Vagina (tissue), 2 donors: ENCODE measurements around the gene STAP1.

Experiments
- CTCF ChIP-seq, 3 experiments: fragments of 450-650 bp in 2 of 3; fragments of 200-600 bp in 1 of 3; sonication (generic) in 1 of 3; IDR thresholded peaks; one replicate each; pipeline ENCODE4 v1.5.1; 2017 to 2019; ENCODE audit warnings: antibody characterized with exemption in 3 of 3, mild to moderate bottlenecking in 2 of 3, moderate library complexity in 2 of 3
- POLR2A ChIP-seq, 2 donors: fragments of 450-650 bp; IDR thresholded peaks; one replicate each; pipeline ENCODE4 v1.6.1; 2017; ENCODE audit warnings: antibody characterized with exemption in 2 of 2, mild to moderate bottlenecking in 2 of 2, moderate library complexity in 2 of 2
- POLR2AphosphoS5 ChIP-seq, 2 donors: sonication (generic); formaldehyde crosslinking; IDR thresholded peaks; one replicate each; pipeline ENCODE4 v1.9.0; 2017; ENCODE audit warnings: antibody characterized with exemption in 2 of 2, mild to moderate bottlenecking in 2 of 2, low read depth in 1 of 2; ENCODE audit not compliant: insufficient read depth in 1 of 2

GRCh38 chr4:67634741-67635140, 76.2 kb downstream of the STAP1 start:
- no peak for TF ChIP-seq CTCF (IDR thresholded peaks at IDR 0.05)
- TF ChIP-seq POLR2A (IDR thresholded peaks at IDR 0.05) = no peak
- no peak for TF ChIP-seq POLR2AphosphoS5 (IDR thresholded peaks at IDR 0.05; ENCODE audit: insufficient read depth in 1 of 2, low read depth in 1 of 2)
